PC-9 (cell line): ENCODE data around the gene TAS2R30. TPM values are rescaled to one million over a fixed set of nuclear protein-coding genes. Genes with fewer than 3 reads are reported as not detected.
"Not testable (repeated sequence)": the region's sequence is repeated elsewhere in the genome, so short reads cannot be mapped to it uniquely, and the experiment has no call there.

Experiments
- BruUV-seq: library from RNA; stranded (reverse); fragments of 400-500 nt; replicated peaks from 2 replicates; lab custom pipeline; 2021; lab: Mats Ljungman, UMichigan
- CTCF ChIA-PET: fragments of 300-600 bp; sonication (Branson Sonifier 250); formaldehyde crosslinking; loops from one replicate; lab custom pipeline; 2022; ENCODE audit warnings: antibody characterized with exemption; lab: Charles Lee
- POLR2A ChIA-PET: fragments of 300-600 bp; sonication (Branson Sonifier 250); formaldehyde crosslinking; loops from one replicate; lab custom pipeline; 2022; ENCODE audit warnings: antibody characterized with exemption; ENCODE audit not compliant: unreplicated experiment; lab: Charles Lee
- DNase-seq, 2 experiments: peaks; one replicate each; pipeline versions ENCODE4 v3.0.0 to v3.0.0-alpha.2; 2015 to 2022; ENCODE audit warnings: mixed read lengths in 1 of 2
- H2AFZ ChIP-seq: fragments of 200-600 bp; sonication (generic); 2 replicates; pipeline ENCODE4 v1.8.1; 2017; ENCODE audit warnings: antibody characterized with exemption
- H3F3A ChIP-seq: fragments of 200-600 bp; sonication (generic); 2 replicates; pipeline ENCODE4 v1.8.1; 2017; ENCODE audit warnings: antibody characterized with exemption, mild to moderate bottlenecking, low read depth; ENCODE audit not compliant: insufficient read depth
- H3K27ac ChIP-seq: fragments of 200-600 bp; sonication (generic); 2 replicates; pipeline ENCODE4 v1.6.1; 2016; ENCODE audit warnings: mixed run types
- H3K27me3 ChIP-seq: fragments of 200-600 bp; sonication (generic); 2 replicates; pipeline ENCODE4 v1.6.1; 2016; ENCODE audit warnings: low read depth, mixed run types; ENCODE audit not compliant: insufficient read depth
- H3K36me3 ChIP-seq: fragments of 200-600 bp; sonication (generic); 2 replicates; pipeline ENCODE4 v1.6.1; 2016; ENCODE audit warnings: low read depth, mixed run types
- H3K4me1 ChIP-seq: fragments of 200-600 bp; sonication (generic); replicated peaks from 2 replicates; pipeline ENCODE4 v1.6.1; 2016; ENCODE audit warnings: mixed run types; ENCODE audit not compliant: insufficient read depth
- H3K4me2 ChIP-seq: fragments of 200-600 bp; sonication (generic); 2 replicates; pipeline ENCODE4 v1.6.1; 2017; ENCODE audit warnings: mixed run types
- H3K4me3 ChIP-seq: fragments of 200-600 bp; sonication (generic); 2 replicates; pipeline ENCODE4 v1.6.1; 2016; ENCODE audit warnings: mixed run types
- H3K79me2 ChIP-seq: fragments of 200-600 bp; sonication (generic); 2 replicates; pipeline ENCODE4 v1.6.1; 2017; ENCODE audit warnings: low read depth, mixed run types
- H3K9me2 ChIP-seq: fragments of 200-600 bp; sonication (generic); 2 replicates; pipeline ENCODE4 v1.8.1; 2017; ENCODE audit warnings: mild to moderate bottlenecking; ENCODE audit not compliant: insufficient read depth
- H3K9me3 ChIP-seq: fragments of 200-600 bp; sonication (generic); 2 replicates; pipeline ENCODE4 v1.8.1; 2016; ENCODE audit warnings: low read depth; ENCODE audit not compliant: insufficient read depth
- H4K20me1 ChIP-seq: fragments of 200-600 bp; sonication (generic); 2 replicates; pipeline ENCODE4 v1.8.1; 2017; ENCODE audit not compliant: insufficient read depth
- EZH2 ChIP-seq: fragments of 200-600 bp; sonication (generic); IDR thresholded peaks from 2 replicates; pipeline ENCODE4 v1.8.0; 2017; ENCODE audit warnings: antibody characterized with exemption, low read depth
- intact Hi-C: fragments of 100-400 bp; cut with micrococcal nuclease; formaldehyde crosslinking; loops from one replicate; pipeline ENCODE4 v1.10.0; 2022; ENCODE audit not compliant: unreplicated experiment
- total RNA-seq: library from RNA; stranded (reverse); gene quantifications from 2 replicates; pipeline ENCODE4 v1.2.3, GENCODE V29; 2021
- TF ChIP-seq, protein P1 (sequence below): fragments of 200-600 bp; sonication (generic); conservative IDR thresholded peaks from 2 replicates; pipeline ENCODE4 v1.6.1; 2017; ENCODE audit warnings: mixed run types, antibody characterized with exemption, mild to moderate bottlenecking, moderate library complexity

The TAS2R30 gene
- total RNA-seq, 1 experiment from 2014 or later: 2.9 TPM

DNA sequence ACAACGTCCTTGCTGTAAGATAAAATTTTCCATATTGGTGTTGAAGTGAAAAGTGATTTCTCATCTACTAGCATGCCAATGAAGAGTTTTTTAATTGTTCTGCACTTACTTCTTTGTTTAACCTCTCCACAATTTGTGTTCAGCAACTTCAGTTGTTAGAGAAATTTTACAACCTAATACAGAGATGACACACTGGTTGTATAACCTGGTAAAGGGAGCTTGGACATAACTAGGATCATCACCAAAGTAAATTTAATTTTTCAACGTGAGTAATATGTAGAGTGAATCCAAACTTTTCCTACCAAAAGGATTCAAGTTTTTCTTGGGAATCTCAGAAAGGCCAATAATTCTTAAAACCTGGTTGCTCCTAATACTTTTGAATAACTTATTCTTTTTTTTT is 28.9 kb downstream of the TAS2R30 start:
- DNase-seq: no peak
- Histone ChIP-seq H3K9me3 (no peaks in the 10 kb centered on the region), H3F3A (no peaks in the 10 kb centered on the region), H3K4me1 (no peaks in the 10 kb centered on the region), H3K79me2 (no peaks in the 10 kb centered on the region), H2AFZ (no peak overlapping the region), H4K20me1 (no peaks in the 10 kb centered on the region), H3K27me3 (no peaks in the 10 kb centered on the region), H3K4me3 (no peak overlapping the region), H3K9me2 (no peaks in the 10 kb centered on the region), H3K36me3 (no peaks in the 10 kb centered on the region), H3K27ac (no peak overlapping the region), H3K4me2 (no peak overlapping the region)
- CTCF ChIA-PET: no interaction called here
- BruUV-seq: no TSS peak
- POLR2A ChIA-PET: no interaction called here
- intact Hi-C loops: no loop called here
- TF ChIP-seq EZH2: no peak
- TF ChIP-seq, protein P1, sequence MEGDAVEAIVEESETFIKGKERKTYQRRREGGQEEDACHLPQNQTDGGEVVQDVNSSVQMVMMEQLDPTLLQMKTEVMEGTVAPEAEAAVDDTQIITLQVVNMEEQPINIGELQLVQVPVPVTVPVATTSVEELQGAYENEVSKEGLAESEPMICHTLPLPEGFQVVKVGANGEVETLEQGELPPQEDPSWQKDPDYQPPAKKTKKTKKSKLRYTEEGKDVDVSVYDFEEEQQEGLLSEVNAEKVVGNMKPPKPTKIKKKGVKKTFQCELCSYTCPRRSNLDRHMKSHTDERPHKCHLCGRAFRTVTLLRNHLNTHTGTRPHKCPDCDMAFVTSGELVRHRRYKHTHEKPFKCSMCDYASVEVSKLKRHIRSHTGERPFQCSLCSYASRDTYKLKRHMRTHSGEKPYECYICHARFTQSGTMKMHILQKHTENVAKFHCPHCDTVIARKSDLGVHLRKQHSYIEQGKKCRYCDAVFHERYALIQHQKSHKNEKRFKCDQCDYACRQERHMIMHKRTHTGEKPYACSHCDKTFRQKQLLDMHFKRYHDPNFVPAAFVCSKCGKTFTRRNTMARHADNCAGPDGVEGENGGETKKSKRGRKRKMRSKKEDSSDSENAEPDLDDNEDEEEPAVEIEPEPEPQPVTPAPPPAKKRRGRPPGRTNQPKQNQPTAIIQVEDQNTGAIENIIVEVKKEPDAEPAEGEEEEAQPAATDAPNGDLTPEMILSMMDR: no peak

DNA sequence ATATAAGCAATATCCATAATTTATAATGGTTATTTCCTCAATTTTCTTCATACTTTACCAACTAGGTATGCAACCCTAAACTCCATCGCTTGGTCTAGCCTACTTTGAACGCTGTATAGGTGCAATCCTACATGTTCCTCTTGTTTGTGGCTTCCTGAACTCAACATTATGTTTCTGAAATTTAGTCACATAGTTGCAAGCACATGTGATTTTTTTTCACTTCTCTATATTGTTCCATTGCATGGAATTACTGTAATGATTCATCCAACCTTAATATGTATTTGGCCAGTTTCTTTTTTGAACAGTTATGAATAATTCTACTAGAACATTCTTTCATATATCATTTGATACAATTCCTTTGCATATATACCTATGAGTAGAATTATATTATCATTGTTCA is 39.5 kb downstream of the TAS2R30 start:
- H3K27me3 ChIP-seq, H3K9me2 ChIP-seq, H3F3A ChIP-seq, H3K9me3 ChIP-seq, H3K4me1 ChIP-seq, H3K4me3 ChIP-seq, DNase-seq, intact Hi-C loops, H3K27ac ChIP-seq, H4K20me1 ChIP-seq, POLR2A ChIA-PET, H3K79me2 ChIP-seq, CTCF ChIA-PET, BruUV-seq, H2AFZ ChIP-seq, H3K4me2 ChIP-seq, H3K36me3 ChIP-seq: not testable (repeated sequence)

DNA sequence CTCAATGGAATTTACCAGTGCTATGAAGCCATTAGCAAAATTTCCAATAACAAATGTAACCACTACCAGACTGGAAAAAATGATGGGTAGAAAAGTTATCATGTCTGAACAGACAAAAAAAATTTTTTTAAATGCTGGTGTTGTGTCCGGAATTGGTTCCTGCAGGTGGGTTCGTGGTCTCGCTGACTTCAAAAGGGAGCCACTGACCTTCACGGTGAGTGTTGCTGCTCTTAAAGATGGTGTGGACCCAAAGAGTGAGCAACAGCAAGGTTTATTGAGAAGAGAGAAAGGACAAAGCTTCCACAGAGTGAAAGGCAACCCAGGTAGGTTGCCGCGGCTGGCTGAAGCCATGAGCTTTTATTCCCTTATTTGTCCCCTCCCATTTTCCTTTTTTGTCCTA is 42.3 kb downstream of the TAS2R30 start, which contains the start of gene TAS2R43:
Gene TAS2R43 (minus strand): TSS at position 186 of the 400 bp plus-strand sequence. CDS start 84 bp downstream, at position 102.
- intact Hi-C loops: no loop called here
- POLR2A ChIA-PET: interaction anchor here (0.6 kb wide), 1 partner anchor 839 kb away, joined by 4 read pairs; no protein-coding TSS in a partner anchor
- no peak within 1 kb of the TSS for H2AFZ ChIP-seq

More for the DNA sequence above, 42.3 kb downstream of the TAS2R30 start, which contains the start of gene TAS2R43:
- H3K4me1 ChIP-seq: no peaks in the 10 kb centered on the region
- no peaks in the 10 kb centered on the region for H4K20me1 ChIP-seq
- CTCF ChIA-PET: no interaction called here
- DNase-seq: no peak
- no peaks in the 10 kb centered on the region for H3K9me2 ChIP-seq
- no TSS peak for BruUV-seq
- no peak within 1 kb of the TSS for H3K4me2 ChIP-seq
- H3K36me3 ChIP-seq: no peaks in the 10 kb centered on the region
- no peaks in the 10 kb centered on the region for H3K9me3 ChIP-seq
- TF ChIP-seq, protein P1: no peak
- TF ChIP-seq EZH2: no peak
- H3F3A ChIP-seq: no peaks in the 10 kb centered on the region
- H3K79me2 ChIP-seq: no peaks in the 10 kb centered on the region
- H3K27me3 ChIP-seq: no peaks in the 10 kb centered on the region
- no peak within 1 kb of the TSS for H3K4me3 ChIP-seq
- H3K27ac ChIP-seq: no peak within 1 kb of the TSS
